ENCODE results near the gene RAET1G.

- TF ChIP-seq CTCF (IDR thresholded peaks at IDR 0.05) = no peak
- no peak for TF ChIP-seq POLR2A (IDR thresholded peaks at IDR 0.05)
Observed at GRCh38 chr6:149925253-149925973, 2.5 kb upstream of the RAET1G start.
